HFFc6 (cell line): ENCODE results near the gene DCUN1D5. TPM values are rescaled to one million over a fixed set of nuclear protein-coding genes. Genes with fewer than 3 reads are reported as not detected.
A peak's percentile ranks its signal among the peaks of the same experiment; 100 is the strongest.
"Not testable (repeated sequence)": the region's sequence is repeated elsewhere in the genome, so short reads cannot be mapped to it uniquely, and the experiment has no call there.

Source experiments
- DNase-seq: peaks from one replicate; pipeline ENCODE4 v3.0.0-alpha.2; 2018
- H3K27ac Mint-ChIP-seq: 2 replicates; pipeline ENCODE4 v1.8.0; 2020; ENCODE audit warnings: mild to moderate bottlenecking, mixed read lengths
- H3K27me3 Mint-ChIP-seq: 2 replicates; pipeline ENCODE4 v1.8.0; 2021; ENCODE audit warnings: mild to moderate bottlenecking, moderate library complexity, mixed read lengths; ENCODE audit not compliant: insufficient read depth
- H3K36me3 Mint-ChIP-seq: 2 replicates; pipeline ENCODE4 v1.8.0; 2021; ENCODE audit warnings: low read depth, mixed read lengths
- H3K4me1 Mint-ChIP-seq: 2 replicates; pipeline ENCODE4 v1.8.0; 2020; ENCODE audit warnings: low read depth, mixed read lengths
- H3K4me3 Mint-ChIP-seq: 2 replicates; pipeline ENCODE4 v1.8.0; 2020; ENCODE audit warnings: mild to moderate bottlenecking, moderate library complexity, mixed read lengths
- H3K9me3 Mint-ChIP-seq: 2 replicates; pipeline ENCODE4 v1.8.0; 2020; ENCODE audit warnings: mild to moderate bottlenecking, mixed read lengths
- total RNA-seq, 6 experiments: library from RNA; stranded (reverse); fragmentation: NEBNext Ultra II Directional; extraction: Animal tissue kit (Norgen Biotek cat#: 25700); gene quantifications; 2 replicates in 1 of 6; 3 replicates in 5 of 6; pipeline ENCODE4 v1.2.3, GENCODE V29; 2021
- TF ChIP-seq, protein P1 (sequence below): fragments of 200-600 bp; sonication (generic); IDR thresholded peaks from 2 replicates; pipeline ENCODE4 v1.5.0; 2021; ENCODE audit warnings: antibody characterized with exemption, mild to moderate bottlenecking

The DCUN1D5 gene
- total RNA-seq, 6 experiments from 2014 or later: 37.5 to 46.1 (median 40.1) TPM

DNA sequence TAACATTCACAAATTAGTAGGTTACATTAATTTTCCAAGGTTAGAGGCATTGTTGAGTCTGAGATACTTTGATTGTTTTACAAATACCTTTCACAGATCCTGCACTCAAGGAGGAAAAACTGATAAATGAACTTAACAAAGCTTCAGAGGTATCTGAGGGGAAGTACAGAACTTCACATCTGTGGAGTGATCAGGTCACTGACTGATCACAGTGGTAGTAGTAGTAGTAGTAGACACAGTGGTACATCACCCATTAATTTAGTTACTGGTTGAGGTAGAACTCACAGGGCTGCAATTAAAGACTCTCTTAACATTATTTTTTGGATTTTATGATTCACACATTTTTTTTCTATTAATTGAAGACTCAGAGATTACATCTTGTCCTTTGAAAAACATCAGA lies 56.7 kb downstream of the DCUN1D5 start:
- H3K27me3 Mint-ChIP-seq: peaks cover 3% of the 10 kb centered on the region; the same call in 1 of the 2 replicates
- no peak for DNase-seq
- H3K9me3 Mint-ChIP-seq: peaks cover 5% of the 10 kb centered on the region
- H3K36me3 Mint-ChIP-seq: no peaks in the 10 kb centered on the region
- H3K4me3 Mint-ChIP-seq: peak overlapping the region; percentile 32
- TF ChIP-seq, protein P1, sequence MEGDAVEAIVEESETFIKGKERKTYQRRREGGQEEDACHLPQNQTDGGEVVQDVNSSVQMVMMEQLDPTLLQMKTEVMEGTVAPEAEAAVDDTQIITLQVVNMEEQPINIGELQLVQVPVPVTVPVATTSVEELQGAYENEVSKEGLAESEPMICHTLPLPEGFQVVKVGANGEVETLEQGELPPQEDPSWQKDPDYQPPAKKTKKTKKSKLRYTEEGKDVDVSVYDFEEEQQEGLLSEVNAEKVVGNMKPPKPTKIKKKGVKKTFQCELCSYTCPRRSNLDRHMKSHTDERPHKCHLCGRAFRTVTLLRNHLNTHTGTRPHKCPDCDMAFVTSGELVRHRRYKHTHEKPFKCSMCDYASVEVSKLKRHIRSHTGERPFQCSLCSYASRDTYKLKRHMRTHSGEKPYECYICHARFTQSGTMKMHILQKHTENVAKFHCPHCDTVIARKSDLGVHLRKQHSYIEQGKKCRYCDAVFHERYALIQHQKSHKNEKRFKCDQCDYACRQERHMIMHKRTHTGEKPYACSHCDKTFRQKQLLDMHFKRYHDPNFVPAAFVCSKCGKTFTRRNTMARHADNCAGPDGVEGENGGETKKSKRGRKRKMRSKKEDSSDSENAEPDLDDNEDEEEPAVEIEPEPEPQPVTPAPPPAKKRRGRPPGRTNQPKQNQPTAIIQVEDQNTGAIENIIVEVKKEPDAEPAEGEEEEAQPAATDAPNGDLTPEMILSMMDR: no peak
- peak overlapping the region; percentile 38 for H3K27ac Mint-ChIP-seq
- H3K4me1 Mint-ChIP-seq: peaks cover 46% of the 10 kb centered on the region

- Mint-ChIP-seq H3K4me1 (peaks cover 54% of the 10 kb centered on the region), H3K9me3 (peaks cover 5% of the 10 kb centered on the region), H3K36me3 (no peaks in the 10 kb centered on the region), H3K4me3 (no peak overlapping the region), H3K27ac (peak overlapping the region; percentile 30; the same call in 1 of the 2 replicates), H3K27me3 (peaks cover 3% of the 10 kb centered on the region; the same call in 1 of the 2 replicates)
- TF ChIP-seq, protein P1: no peak
- DNase-seq: no peak
These were observed 60.1 kb downstream of the DCUN1D5 start for GRCh38 chr11:103031834-103032233.

GRCh38 chr11:103029401-103029800 lies 62.6 kb downstream of the DCUN1D5 start:
- TF ChIP-seq, protein P1: no peak
- H3K4me1 Mint-ChIP-seq: peaks cover 39% of the 10 kb centered on the region
- H3K27ac Mint-ChIP-seq: no peak overlapping the region
- H3K4me3 Mint-ChIP-seq: no peak overlapping the region
- DNase-seq: no peak
- no peaks in the 10 kb centered on the region for H3K36me3 Mint-ChIP-seq
- H3K27me3 Mint-ChIP-seq: peaks cover 1% of the 10 kb centered on the region; the same call in 1 of the 2 replicates
- H3K9me3 Mint-ChIP-seq: peaks cover 5% of the 10 kb centered on the region

DNA sequence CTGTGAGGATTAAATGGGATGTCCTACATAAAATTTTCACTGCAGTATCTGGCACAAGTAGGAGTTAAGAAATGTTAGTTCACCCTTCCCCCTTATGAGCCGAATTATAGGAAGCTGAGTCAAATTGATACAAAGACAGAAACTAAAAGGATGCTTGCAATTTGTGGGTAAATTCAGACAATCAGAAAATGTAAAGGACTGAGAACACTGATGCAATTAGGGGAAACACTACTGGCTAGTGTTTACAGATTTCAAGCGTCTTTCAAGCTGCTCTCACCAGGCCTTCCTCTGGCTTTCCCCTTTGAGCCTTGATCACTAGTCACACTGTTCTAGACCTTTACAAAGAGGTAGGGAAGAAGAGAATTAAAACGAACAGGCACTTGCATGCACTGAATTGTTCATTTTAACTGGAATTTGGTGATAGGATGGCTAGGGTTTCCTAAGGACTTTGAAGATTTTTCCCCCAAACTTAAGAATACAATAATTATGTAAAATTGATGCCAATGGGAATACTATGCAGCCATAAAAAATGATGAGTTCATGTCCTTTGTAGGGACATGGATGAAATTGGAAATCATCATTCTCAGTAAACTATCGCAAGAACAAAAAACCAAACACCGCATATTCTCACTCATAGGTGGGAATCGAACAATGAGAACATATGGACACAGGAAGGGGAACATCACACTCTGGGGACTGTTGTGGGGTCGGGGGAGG lies 63.5 kb downstream of the DCUN1D5 start:
- H3K4me1 Mint-ChIP-seq: peaks cover 40% of the 10 kb centered on the region
- H3K9me3 Mint-ChIP-seq, DNase-seq, H3K36me3 Mint-ChIP-seq, H3K4me3 Mint-ChIP-seq, H3K27ac Mint-ChIP-seq, H3K27me3 Mint-ChIP-seq: not testable (repeated sequence)

DNA sequence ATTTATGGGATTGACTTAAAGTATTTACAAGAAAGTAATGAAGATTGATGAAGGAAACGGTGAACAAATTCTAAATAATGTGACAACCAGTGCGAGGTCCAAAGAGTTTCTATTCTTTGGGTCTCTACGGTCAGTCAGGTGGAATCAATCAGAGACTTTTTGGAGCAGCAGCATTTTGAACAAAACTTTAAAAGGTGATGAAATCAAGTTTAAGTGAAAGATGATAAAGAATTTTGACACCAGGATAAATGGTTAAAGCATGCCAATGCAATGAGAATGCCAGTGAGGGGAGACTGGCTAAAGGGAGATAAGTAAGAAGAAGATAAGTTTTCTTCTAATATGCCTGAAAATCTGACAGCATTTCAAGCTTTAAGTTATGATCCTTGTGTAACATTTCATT lies 67.9 kb downstream of the DCUN1D5 start:
- TF ChIP-seq, protein P1: no peak
- peaks cover 16% of the 10 kb centered on the region for H3K4me1 Mint-ChIP-seq
- H3K36me3 Mint-ChIP-seq: peaks cover 7% of the 10 kb centered on the region
- no peaks in the 10 kb centered on the region for H3K27me3 Mint-ChIP-seq
- no peak overlapping the region; the same call in 1 of the 2 replicates for H3K4me3 Mint-ChIP-seq
- peaks cover 4% of the 10 kb centered on the region; the same call in 1 of the 2 replicates for H3K9me3 Mint-ChIP-seq
- peak overlapping the region; percentile 50; the same call in 1 of the 2 replicates for H3K27ac Mint-ChIP-seq
- DNase-seq: no peak

DNA sequence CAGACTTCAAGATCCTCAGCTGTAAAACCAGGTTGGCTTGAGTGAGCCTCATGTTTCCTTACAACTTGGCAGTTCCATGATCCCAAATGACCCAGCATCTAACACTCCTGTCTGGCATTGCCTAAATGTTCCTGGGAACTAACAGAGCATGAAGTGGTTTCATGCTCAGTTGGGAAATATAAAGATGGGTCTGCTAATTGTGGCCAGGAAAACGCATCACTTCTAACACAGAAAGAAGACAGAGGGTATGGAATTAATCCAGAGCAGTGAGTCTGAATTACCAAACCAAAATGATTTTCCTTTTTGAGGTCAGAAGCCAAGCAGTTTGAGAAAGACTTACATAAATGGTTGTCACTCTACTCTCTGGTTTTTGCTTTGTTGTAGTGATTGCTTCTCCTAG lies 75.9 kb downstream of the DCUN1D5 start:
- Mint-ChIP-seq H3K27ac (no peak overlapping the region), H3K9me3 (peaks cover under 1% of the 10 kb centered on the region), H3K4me1 (peaks cover 15% of the 10 kb centered on the region), H3K4me3 (no peak overlapping the region), H3K27me3 (no peaks in the 10 kb centered on the region), H3K36me3 (peaks cover under 1% of the 10 kb centered on the region; the same call in 1 of the 2 replicates)
- no peak for DNase-seq
- TF ChIP-seq, protein P1: no peak
